Measurements from ENCODE around the gene NELL1. TPM values are rescaled to one million over a fixed set of nuclear protein-coding genes. Genes with fewer than 3 reads are reported as not detected.

NELL1 gene
- total and polyA plus RNA-seq, 2 experiments from 2014 or later = 1.6 TPM; not detected in 1

DNA sequence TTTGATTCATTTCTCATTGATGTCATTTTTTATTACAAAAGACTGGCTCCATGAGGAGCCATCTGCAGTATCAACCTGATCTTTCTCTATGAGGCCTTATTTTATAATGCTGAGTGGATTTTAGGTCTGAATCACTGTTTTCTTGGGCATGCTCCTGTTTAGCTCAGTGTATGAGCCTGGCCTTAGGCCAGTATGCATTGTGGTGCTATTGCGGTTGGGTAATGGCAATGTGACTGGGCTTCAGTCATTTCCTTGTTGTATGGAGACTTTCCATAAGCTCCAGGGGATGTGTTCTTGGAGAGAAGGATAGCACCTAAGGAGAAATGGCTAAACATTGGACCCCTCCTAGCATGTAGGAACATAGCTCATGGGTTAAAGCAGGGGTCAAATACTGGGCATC, 293.2 kb downstream of the NELL1 start:
- no peak overlapping the region for H3K27ac ChIP-seq (ENCODE audit: low read depth)
- H3K4me2 ChIP-seq = no peak overlapping the region
- Mint-ChIP-seq H3K4me1 (peaks cover 17% of the 10 kb centered on the region), H3K27ac (no peak overlapping the region), H3K27me3 (ENCODE audit: insufficient read depth, low read depth, poor library complexity) (no peaks in the 10 kb centered on the region), H3K36me3 (ENCODE audit: low read depth) (no peaks in the 10 kb centered on the region), H3K4me3 (no peak overlapping the region), H3K9me3 (no peaks in the 10 kb centered on the region)
- no peak overlapping the region for H2AFZ ChIP-seq
- H3K36me3 ChIP-seq (ENCODE audit: insufficient read depth) = no peaks in the 10 kb centered on the region
- H3F3A ChIP-seq (replicated peaks; ENCODE audit: low read depth) = no peaks in the 10 kb centered on the region
- peaks cover 5% of the 10 kb centered on the region for H3K9me2 ChIP-seq (ENCODE audit: insufficient read depth)
- no peaks in the 10 kb centered on the region for H3K27me3 ChIP-seq (ENCODE audit: insufficient read depth)
- H4K20me1 ChIP-seq (replicated peaks; ENCODE audit: insufficient read depth) = no peaks in the 10 kb centered on the region
- ATAC-seq (no peak), DNase-seq (ENCODE audit: low spot score) (no peak)
- H3K79me2 ChIP-seq (replicated peaks; ENCODE audit: insufficient read depth) = no peaks in the 10 kb centered on the region
- H3K4me3 ChIP-seq = no peak overlapping the region
- H3K4me1 ChIP-seq (ENCODE audit: insufficient read depth) = peaks cover 6% of the 10 kb centered on the region
- no peak for TF ChIP-seq JUNB (IDR thresholded peaks at IDR 0.05; ENCODE audit: unreplicated experiment)
- TF ChIP-seq EZH2 (IDR thresholded peaks at IDR 0.05; ENCODE audit: low read depth, unreplicated experiment) = no peak
- no peak for TF ChIP-seq CREB1 (CRISPR knock-in tag; IDR thresholded peaks at IDR 0.05; ENCODE audit: low read depth)
- no peak for TF ChIP-seq ZNF114 (CRISPR knock-in tag; IDR thresholded peaks at IDR 0.05)
- TF ChIP-seq ZNF331 (CRISPR knock-in tag; IDR thresholded peaks at IDR 0.05; ENCODE audit: low read depth) = no peak
- TF ChIP-seq, protein P1, sequence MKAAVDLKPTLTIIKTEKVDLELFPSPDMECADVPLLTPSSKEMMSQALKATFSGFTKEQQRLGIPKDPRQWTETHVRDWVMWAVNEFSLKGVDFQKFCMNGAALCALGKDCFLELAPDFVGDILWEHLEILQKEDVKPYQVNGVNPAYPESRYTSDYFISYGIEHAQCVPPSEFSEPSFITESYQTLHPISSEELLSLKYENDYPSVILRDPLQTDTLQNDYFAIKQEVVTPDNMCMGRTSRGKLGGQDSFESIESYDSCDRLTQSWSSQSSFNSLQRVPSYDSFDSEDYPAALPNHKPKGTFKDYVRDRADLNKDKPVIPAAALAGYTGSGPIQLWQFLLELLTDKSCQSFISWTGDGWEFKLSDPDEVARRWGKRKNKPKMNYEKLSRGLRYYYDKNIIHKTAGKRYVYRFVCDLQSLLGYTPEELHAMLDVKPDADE (IDR thresholded peaks at IDR 0.05) = no peak
- TF ChIP-seq NANOG (IDR thresholded peaks at IDR 0.05; ENCODE audit: borderline replicate concordance) = no peak
- no peak for TF ChIP-seq STAT1 (IDR thresholded peaks at IDR 0.05; ENCODE audit: unreplicated experiment)
- TF ChIP-seq, protein P2, sequence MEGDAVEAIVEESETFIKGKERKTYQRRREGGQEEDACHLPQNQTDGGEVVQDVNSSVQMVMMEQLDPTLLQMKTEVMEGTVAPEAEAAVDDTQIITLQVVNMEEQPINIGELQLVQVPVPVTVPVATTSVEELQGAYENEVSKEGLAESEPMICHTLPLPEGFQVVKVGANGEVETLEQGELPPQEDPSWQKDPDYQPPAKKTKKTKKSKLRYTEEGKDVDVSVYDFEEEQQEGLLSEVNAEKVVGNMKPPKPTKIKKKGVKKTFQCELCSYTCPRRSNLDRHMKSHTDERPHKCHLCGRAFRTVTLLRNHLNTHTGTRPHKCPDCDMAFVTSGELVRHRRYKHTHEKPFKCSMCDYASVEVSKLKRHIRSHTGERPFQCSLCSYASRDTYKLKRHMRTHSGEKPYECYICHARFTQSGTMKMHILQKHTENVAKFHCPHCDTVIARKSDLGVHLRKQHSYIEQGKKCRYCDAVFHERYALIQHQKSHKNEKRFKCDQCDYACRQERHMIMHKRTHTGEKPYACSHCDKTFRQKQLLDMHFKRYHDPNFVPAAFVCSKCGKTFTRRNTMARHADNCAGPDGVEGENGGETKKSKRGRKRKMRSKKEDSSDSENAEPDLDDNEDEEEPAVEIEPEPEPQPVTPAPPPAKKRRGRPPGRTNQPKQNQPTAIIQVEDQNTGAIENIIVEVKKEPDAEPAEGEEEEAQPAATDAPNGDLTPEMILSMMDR (conservative IDR thresholded peaks at IDR 0.05; ENCODE audit: low read depth in 2 of 2) = no peak
- TF ChIP-seq, protein P3, sequence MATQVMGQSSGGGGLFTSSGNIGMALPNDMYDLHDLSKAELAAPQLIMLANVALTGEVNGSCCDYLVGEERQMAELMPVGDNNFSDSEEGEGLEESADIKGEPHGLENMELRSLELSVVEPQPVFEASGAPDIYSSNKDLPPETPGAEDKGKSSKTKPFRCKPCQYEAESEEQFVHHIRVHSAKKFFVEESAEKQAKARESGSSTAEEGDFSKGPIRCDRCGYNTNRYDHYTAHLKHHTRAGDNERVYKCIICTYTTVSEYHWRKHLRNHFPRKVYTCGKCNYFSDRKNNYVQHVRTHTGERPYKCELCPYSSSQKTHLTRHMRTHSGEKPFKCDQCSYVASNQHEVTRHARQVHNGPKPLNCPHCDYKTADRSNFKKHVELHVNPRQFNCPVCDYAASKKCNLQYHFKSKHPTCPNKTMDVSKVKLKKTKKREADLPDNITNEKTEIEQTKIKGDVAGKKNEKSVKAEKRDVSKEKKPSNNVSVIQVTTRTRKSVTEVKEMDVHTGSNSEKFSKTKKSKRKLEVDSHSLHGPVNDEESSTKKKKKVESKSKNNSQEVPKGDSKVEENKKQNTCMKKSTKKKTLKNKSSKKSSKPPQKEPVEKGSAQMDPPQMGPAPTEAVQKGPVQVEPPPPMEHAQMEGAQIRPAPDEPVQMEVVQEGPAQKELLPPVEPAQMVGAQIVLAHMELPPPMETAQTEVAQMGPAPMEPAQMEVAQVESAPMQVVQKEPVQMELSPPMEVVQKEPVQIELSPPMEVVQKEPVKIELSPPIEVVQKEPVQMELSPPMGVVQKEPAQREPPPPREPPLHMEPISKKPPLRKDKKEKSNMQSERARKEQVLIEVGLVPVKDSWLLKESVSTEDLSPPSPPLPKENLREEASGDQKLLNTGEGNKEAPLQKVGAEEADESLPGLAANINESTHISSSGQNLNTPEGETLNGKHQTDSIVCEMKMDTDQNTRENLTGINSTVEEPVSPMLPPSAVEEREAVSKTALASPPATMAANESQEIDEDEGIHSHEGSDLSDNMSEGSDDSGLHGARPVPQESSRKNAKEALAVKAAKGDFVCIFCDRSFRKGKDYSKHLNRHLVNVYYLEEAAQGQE (IDR thresholded peaks at IDR 0.05; ENCODE audit: unreplicated experiment) = no peak
- no peak for TF ChIP-seq POLR2AphosphoS5 (IDR thresholded peaks at IDR 0.05; ENCODE audit: low read depth)
- TF ChIP-seq, protein P4, sequence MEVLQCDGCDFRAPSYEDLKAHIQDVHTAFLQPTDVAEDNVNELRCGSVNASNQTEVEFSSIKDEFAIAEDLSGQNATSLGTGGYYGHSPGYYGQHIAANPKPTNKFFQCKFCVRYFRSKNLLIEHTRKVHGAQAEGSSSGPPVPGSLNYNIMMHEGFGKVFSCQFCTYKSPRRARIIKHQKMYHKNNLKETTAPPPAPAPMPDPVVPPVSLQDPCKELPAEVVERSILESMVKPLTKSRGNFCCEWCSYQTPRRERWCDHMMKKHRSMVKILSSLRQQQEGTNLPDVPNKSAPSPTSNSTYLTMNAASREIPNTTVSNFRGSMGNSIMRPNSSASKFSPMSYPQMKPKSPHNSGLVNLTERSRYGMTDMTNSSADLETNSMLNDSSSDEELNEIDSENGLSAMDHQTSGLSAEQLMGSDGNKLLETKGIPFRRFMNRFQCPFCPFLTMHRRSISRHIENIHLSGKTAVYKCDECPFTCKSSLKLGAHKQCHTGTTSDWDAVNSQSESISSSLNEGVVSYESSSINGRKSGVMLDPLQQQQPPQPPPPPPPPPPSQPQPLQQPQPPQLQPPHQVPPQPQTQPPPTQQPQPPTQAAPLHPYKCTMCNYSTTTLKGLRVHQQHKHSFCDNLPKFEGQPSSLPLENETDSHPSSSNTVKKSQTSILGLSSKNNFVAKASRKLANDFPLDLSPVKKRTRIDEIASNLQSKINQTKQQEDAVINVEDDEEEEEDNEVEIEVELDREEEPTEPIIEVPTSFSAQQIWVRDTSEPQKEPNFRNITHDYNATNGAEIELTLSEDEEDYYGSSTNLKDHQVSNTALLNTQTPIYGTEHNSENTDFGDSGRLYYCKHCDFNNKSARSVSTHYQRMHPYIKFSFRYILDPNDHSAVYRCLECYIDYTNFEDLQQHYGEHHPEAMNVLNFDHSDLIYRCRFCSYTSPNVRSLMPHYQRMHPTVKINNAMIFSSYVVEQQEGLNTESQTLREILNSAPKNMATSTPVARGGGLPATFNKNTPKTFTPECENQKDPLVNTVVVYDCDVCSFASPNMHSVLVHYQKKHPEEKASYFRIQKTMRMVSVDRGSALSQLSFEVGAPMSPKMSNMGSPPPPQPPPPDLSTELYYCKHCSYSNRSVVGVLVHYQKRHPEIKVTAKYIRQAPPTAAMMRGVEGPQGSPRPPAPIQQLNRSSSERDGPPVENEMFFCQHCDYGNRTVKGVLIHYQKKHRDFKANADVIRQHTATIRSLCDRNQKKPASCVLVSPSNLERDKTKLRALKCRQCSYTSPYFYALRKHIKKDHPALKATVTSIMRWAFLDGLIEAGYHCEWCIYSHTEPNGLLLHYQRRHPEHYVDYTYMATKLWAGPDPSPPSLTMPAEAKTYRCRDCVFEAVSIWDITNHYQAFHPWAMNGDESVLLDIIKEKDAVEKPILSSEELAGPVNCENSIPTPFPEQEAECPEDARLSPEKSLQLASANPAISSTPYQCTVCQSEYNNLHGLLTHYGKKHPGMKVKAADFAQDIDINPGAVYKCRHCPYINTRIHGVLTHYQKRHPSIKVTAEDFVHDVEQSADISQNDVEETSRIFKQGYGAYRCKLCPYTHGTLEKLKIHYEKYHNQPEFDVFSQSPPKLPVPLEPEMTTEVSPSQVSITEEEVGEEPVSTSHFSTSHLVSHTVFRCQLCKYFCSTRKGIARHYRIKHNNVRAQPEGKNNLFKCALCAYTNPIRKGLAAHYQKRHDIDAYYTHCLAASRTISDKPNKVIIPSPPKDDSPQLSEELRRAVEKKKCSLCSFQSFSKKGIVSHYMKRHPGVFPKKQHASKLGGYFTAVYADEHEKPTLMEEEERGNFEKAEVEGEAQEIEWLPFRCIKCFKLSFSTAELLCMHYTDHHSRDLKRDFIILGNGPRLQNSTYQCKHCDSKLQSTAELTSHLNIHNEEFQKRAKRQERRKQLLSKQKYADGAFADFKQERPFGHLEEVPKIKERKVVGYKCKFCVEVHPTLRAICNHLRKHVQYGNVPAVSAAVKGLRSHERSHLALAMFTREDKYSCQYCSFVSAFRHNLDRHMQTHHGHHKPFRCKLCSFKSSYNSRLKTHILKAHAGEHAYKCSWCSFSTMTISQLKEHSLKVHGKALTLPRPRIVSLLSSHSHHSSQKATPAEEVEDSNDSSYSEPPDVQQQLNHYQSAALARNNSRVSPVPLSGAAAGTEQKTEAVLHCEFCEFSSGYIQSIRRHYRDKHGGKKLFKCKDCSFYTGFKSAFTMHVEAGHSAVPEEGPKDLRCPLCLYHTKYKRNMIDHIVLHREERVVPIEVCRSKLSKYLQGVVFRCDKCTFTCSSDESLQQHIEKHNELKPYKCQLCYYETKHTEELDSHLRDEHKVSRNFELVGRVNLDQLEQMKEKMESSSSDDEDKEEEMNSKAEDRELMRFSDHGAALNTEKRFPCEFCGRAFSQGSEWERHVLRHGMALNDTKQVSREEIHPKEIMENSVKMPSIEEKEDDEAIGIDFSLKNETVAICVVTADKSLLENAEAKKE (CRISPR knock-in tag; IDR thresholded peaks at IDR 0.05) = no peak
- TF ChIP-seq EZH2phosphoT487 (IDR thresholded peaks at IDR 0.05; ENCODE audit: unreplicated experiment) = no peak

All from GM23338 (cell line).